HG03060 (cell line): ENCODE results near the gene BCOR.

Experiments
- ATAC-seq: cut with Tn5 transposase; IDR thresholded peaks from one replicate; pipeline ENCODE4 v1.9.1; 2021; ENCODE audit warnings: low read depth, moderate number of reproducible peaks; ENCODE audit not compliant: unreplicated experiment

Gene BCOR

DNA sequence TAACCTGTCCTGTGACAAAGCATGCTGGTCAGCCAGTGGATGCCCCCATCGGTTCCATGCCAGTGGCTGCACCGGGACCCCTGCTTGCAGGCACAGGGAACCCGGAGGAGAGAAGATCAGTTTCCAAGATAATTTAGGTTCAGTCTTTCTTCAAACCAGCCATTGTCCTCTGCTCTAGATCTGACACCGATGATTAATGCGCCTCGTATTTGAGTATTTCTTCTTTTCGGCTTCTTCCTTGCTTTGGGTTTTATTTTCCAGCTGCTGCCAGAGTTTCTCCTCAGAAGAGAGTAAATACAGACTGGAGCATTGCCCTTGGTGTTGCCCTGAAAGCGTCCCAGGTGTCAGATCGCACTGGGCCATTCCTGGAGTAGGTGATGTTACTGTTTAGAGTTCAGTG lies 19.2 kb upstream of the BCOR start:
- no peak for ATAC-seq

DNA sequence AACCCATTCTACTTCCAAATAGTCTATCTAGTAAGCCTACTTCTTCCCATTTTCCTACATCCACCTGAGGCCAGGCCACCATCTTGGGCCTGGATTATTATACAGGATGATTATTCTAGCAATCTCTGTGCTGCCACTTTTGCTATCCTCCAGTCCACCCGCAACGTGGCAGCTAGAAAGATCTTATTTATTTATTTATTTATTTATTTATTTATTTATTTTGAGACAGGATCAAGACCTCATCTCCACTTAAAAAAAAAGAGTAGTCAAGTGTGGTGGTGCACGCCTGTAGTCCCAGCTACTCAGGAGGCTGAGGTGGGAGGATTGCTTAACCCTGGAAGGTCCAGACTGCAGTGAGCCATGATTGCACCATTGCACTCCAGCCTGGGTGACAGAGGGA lies 15.2 kb upstream of the BCOR start:
- ATAC-seq: no peak

DNA sequence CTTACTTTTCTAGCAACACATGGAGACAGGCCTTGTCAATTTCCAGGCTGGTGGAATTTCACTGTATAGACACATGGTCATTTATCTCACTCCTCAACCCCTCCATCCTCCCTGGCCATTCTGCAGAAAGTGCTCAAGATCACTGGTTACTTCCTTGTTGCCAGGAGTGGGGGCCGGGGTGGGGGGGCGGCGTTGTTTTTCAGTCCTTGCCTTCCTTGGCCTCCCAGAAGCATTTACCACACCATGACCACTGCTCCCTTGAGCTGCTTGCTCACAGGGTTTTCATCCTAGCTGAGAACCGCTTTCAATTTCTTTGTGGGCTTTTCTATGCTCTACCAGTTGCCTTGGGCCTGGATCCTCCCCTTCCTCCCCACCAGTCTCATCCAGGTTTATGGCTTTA lies 14.1 kb upstream of the BCOR start:
- no peak for ATAC-seq

DNA sequence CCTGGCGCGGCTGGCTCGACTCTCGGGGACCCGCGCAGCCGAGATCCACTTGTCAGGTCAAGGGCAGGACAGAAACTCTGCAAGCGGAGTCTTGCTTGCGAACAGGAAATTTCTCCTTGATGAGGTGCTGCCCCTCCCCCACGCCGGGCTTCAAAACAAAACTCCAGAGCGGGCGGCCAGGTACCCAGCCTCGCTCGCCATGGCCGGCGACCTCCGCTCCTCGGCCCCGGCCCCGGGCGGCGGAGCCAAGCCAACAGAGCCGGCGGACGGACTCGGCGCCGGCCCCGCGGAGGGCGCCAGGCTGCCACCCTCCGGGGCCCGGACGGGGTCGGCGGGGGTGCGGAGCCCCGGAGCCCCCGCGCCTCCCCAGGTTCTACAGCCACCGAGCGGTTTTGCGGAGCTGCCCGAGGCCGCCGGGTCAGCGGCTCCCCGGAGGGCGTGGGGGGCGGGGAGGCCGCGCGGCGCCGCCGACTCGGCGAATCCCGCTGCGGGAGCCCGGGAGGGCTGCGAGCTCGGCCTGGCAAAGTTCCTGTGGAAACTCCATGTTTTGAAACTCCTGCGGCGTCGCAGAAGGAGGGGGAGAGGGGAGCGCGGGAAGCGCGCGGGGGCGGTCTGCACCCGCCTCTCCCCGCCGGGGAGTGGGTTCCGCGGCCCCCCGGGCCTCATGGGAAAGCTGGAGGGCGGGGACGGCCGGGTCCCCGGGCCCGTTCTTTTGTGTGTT lies 11.7 kb upstream of the BCOR start:
- ATAC-seq: no peak

DNA sequence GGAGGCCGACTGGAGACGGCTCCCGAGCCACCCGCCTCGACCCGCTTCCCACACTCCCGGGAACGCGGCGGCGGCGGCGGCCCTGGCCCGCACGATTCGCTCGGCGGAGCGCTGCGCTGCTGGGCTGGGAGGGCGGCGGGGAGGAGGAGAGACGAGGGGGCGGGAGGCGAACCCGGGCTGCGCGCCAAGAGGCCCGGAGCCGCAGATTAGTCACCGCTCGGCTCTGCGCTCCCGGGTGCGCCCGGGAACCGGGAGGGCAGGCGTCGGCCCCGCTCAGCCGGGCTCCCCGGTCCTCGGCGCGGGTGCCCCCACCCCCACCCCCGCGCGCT lies 11.2 kb upstream of the BCOR start:
- no peak for ATAC-seq

DNA sequence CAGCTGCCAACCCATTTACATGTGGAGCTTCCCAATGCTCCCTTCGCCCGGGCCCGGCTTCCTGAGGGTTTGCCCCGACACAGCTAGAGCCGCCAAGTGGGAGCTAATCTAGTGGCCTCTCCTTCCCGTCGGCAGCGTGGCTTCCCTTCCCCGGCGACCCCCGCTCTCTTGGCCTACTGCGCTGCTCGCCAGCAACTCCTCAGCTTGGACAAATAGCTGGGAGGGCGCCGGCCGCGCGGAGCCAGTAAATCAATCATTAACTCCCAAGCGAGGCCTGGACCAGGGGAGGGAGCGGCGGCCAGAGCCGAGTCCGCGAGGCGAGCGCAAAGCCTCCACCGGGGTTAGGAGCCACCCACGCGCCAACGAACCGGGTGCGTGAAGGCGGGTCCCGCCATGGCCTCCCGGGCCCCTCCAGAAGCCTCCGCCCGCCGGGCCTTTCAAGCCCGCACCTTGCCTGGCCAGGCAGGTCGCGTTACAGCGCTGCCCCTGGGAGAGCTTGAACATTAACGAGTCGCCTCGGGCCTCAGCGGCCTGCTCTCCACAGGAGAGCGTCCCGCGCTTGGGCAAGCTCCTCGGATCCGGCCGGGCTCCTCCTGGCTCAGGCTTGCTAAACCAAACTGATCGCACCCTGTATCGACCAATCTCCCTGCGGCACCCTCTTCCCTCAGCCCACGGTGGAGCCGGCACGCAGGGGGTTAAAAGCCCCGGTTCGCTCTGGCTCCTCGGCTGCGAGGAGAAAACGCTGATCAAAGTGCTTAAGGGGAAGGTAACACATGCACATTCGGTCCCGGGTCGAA lies 10.6 kb upstream of the BCOR start:
- no peak for ATAC-seq

DNA sequence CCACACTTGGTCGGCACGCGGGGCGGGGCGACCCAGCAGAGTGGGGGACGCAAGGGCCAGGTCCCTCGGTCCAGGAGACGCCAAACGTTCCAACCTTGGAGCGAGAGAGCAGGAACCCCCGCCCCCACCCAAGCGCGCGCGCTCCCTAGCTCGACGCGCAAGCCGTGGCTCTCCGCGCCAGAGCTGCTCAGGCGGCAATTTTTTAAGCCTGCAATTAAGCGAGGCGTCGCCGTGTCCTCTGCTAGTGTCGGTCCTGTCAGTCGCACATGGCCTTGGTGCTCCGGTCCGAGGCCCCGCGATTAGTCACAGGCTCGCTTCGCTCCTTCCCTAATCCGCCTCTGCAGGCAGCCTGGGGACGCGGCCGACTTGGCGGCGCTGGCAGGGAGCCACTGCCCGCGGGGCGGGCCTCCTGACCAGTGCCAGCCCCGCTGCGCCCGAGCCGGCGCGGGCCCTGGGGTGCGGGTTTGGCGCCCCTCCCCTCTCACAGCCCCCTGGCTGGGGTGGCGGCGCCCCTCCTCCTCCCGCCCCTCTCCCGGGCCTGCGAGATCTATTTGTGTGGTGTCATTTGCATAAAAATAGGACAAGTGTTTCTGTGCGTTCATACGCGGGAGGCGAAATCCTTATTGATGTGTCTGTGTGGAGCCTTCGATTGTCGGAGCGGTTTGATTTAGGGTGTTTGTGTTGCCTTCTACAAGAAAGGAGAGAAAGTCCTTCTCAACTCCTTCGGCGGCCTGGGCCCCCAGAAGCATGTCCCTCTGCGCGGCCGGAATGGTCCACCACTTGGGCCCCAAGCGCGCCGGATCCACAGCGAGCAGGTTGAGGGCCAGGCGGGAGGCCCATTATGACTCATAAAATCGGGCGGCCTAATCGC lies 9.8 kb upstream of the BCOR start:
- no peak for ATAC-seq

DNA sequence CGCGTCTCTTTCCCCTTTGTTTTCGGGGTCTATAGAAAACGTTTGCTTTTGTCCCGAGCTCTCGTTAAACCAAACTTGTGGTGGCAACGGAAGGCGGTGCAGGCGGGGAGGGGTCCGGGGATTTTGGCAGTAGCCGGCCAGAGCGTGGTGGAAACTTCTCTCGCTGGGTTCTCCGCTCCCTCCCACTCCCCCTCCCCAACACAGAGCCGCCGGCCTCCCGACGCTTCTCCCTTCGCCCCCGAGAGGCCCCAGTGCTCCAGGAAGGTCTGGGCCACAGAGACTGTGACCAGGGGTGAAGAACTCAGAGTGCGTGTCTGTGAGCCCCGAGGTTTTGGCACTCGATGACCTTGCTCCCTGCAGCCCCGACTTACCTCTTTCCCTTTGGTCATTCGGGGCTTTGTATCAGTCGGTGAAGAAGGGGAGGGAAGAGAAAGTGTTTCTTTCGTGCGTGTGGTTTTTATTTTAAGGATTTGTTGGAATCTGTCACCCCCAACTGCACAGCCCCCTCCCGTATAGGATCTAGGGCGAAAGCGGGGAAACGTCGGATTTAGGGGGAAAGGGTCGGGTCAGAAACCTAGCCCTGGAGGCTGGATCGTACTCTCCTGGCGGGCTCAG lies 9.0 kb upstream of the BCOR start:
- no peak for ATAC-seq

DNA sequence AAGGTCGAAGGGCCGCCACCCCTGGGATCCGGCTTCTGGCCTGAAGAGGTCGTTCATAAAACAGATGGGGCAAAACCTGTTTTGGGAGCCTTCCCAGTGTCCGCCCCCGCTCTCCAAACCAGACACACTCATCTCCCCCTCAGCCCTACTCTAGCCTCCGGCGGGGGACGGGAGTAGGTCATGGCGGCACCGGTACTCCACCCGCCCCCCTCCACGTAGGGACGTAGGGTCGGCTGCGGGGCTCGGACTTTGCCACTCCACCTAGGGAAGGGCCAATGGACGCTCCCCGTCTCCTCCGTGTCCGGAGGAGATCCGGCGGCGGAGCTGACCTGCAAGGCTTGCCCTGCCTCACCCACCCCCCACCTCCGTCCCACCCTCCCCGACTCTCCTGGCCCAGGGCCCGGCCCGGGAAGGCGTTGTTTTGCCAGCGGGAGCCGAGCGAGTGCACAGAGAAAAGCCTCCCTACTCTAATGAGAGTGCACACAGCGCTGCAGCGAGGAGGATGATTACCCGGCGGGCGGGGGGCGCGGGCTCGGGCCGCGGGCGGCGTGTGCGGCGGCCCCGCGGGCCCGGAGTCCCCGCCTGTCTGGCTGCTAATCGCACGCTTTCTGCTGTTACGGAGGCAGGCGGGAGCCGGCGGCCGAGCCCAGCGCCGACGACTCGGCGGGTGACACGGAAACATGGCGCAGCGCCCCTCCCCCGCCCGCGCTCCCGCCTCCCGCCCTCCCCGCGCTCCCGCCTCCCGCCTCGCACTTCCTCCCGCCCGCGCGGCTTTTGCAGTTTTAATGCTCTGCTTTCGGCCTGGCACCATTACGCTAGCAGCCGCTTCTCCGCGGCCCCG lies 8.3 kb upstream of the BCOR start:
- no peak for ATAC-seq

DNA sequence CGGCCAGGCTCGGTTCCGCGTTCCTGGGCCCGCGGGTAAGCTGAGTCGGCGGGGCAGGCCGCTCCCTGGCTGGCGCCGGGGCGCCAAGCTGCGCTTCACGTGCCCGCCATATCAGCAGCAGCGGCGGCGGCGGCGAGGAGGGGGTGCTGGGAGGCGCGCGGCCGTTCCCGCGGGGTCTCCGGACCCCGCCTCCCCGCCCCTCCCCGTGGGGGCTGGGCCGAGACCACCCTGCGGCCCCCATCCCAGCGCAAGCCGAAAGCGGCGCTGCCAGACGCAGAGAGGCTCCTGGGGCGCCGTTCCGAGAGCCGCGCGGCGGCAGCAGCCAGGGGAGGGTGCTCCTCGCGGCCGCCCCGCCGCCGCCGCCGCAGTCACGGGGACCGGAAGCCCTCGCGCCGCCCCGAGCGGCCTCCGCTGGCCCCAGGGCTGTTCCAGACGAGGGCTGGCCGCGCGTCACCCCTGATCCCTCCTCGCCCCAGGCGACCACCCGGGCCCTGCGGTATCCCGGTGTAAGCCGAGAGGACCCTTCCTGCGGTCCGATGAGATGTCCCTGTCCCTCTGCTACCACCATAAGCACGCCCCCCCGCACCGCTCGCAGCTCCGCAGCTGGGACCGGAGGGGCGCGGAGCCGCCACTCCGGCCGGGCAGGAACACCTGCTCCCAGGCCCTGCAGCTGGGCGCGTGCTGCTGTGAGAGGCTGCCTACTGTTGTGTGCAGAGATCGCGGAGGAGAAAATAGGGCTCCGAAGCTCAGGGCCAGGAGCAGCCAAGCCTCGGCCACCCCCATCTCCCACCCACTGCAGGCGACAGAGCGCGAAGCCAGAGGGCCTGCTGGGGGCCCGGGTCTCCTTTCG lies 7.5 kb upstream of the BCOR start:
- ATAC-seq: no peak

DNA sequence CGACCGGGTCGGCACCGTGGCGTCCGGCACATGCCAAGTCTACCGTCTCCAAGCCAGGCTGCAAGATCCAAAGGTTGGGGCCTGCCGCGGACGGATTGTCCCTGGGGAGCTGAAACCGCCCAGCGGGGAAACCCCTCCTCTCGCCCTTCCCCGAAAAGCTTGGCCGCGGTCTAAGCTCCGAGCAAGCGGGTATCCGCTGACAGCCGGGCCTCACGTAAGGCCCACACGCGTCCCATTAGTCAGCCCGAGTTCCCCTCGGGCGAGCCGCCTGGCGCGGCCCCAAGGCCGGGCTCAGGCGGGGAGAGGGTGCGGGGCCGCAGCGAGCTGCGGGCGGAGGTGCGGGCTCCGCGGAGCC lies 6.8 kb upstream of the BCOR start:
- no peak for ATAC-seq

DNA sequence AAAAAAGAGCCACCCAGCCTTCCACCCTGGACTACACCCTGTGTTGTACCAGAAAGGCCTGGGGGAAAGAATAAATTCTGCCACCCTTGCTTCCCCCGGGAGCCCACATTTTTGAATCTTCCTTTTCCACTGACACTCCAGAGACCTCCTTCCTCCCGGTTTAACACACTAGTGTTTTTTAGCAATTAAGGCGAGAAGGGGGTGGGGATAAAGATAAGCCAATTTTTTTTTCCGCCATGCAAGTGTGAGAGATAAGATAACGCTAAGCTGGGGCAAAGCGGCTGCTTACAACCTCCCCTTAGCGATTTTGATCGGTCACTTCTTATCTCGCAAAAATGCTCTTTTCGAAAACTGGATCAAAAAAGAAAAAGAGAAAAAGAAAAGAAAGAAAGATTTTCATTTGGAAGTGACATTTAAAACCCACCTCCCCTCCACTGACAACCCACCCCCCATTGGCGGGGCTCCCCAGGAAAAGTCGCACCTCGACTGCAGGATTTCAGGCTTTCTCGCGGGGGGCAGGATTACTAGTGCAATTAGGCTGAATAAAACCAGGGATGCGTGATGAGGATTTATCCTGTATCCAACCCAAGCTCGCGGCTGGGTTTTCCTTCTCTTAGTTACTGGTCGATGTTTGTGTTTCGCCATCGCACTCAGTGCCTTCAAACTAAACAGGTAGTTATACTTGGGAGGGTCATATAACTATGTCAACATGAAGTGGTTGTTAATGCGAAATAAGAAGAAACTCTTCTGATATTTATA lies 6.0 kb upstream of the BCOR start:
- ATAC-seq: no peak

DNA sequence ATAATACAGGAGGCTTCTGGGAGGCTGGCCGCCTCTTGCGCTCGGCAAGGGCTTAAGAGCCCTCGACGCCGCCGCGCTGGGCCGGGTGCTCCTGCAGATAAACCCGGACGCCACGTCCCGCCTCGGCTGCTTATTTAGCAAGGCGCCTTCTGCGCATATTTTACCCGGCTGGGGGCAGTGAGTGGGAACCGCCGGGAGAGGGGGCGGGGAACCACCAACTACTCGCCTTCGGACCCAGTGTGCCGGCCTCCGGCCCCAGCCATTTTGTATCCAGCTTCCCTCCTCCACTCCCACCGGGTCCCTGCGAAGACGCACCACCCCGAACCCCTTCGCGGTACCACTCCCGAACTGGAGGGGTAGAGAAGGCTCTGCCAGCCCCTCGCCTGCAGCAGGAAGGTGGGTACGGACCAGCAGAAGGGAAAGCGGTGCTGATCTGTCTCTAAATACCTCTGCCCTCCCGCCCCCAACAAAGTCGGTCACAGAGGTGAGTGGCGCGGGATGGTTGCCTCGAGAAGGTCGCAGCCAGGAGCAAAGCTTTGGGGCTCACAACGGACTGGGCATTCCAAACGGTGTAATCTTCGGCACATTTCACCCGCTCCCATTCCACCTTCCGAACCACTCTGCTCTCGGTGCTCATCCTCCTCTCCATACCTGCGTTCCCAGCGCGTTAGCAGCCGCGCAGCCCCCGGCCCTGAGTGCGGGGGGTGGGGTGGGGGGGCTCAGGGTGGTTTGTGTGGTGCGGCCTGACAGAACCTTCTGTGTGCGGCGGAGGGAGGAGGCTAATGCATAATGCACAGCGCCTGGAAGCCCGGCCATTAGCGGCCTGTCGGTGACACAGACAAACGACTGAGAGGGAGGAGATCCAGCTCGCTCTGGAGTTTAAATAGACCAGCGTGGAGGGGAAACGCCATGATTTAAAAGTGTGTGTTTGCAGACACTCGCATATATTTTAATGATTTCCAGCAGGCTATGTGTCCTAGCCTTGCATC lies 4.9 kb upstream of the BCOR start:
- ATAC-seq: no peak

DNA sequence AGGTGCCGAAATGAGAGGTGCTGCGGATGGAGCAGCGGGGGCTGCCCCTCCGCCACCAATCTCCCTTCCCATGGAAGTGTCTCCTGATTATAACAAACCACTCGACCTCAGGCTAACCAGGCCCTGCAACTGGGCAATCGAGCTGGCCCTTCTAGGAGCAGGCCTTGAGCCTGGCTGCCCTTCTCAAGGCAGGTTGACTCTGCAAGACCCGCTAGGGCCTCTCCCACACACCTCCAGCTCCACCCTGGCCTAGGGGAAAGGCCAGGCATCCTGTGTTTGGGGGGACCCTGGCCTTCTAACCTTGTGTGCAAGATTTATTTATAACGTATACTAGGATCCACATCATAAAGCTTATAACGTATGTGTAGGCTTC lies 3.7 kb upstream of the BCOR start:
- no peak for ATAC-seq

DNA sequence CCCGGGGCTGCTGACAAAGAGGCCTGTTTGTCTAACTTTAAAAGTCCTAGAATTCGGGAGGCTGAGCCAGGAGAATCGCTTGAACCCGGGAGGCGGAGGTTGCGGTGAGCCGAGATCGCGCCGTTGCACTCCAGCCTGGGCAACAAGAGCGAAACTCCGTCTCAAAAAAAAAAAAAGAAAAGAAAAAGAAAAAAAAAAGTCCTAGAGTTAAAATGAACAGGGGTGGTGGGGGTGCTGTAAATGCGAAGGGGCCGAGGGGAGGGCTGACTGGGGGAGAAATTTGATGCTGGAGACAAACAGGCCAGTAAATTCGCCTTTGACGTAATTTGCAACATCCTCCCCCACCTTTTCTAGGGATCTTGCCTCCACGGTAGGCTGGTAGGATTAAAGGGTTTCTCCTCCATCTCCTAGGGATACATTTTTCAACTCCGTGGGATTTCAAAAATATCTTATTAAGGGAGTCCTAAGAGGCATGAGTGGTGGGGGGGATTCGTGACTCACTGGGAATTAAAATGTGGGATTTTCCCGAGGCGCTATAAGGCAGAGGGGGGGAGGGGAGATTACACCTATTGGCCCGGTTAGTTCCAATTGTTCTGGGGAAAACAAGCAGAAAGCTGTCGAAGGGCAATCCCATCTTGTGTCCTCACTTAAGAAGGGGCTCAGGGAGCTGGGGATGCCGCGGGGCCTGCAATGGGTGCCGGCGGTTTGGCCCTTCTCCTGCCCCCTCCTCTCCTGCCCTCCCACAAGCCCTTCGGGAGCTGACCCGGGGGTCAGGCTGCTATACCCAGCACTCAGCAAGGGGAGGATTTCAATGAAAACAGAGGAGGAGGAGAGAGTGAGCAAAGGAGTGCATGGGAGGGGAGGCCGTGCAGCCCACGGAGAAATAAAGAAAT lies 3.0 kb upstream of the BCOR start:
- ATAC-seq: no peak

DNA sequence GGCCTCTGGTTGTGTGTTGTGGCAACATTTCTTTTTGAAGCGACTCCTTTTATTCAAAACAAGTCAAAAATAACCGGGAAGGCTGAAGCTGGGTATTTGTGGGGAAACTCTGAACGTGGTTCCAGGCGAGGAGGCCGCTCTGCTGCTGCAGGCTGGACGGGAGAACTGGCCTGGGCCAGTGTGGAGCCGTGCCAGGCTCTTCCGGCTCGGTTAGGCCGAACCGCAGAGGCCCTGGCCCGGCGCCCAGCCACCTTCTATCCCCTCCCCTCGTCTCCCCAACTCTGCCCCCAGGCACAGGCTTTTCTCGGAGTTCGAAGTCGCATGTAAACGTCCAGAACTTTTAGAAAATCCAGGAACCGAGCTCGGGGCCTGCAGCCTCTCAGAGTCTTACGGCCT lies 2.4 kb upstream of the BCOR start:
- no peak for ATAC-seq
